SK-N-MC (cell line): ENCODE results near the gene TMEM52.

Experiments
- EZH2 ChIP-seq: fragments of 200-600 bp; sonication (generic); IDR thresholded peaks from one replicate; pipeline ENCODE4 v1.6.1; 2017; ENCODE audit warnings: antibody characterized with exemption
- FOXP2 ChIP-seq: optimal IDR thresholded peaks from 2 replicates; pipeline ENCODE3; 2011; ENCODE audit warnings: mild to moderate bottlenecking, moderate library complexity; ENCODE audit not compliant: insufficient read depth; ENCODE audit errors: extremely low read length, control extremely low read depth
- POLR2AphosphoS5 ChIP-seq: IDR thresholded peaks from 2 replicates; pipeline ENCODE4 v1.6.1; 2012; ENCODE audit warnings: mild to moderate bottlenecking, low read depth, low read length, borderline replicate concordance

- TF ChIP-seq POLR2AphosphoS5 (no peak), EZH2 (no peak), FOXP2 (no peak)
These were observed 31.9 kb upstream of the TMEM52 start for GRCh38 chr1:1950940-1951339.
